Measurements from ENCODE around the gene METTL4. TPM values are rescaled to one million over a fixed set of nuclear protein-coding genes. Genes with fewer than 3 reads are reported as not detected.

Gene METTL4, protein sequence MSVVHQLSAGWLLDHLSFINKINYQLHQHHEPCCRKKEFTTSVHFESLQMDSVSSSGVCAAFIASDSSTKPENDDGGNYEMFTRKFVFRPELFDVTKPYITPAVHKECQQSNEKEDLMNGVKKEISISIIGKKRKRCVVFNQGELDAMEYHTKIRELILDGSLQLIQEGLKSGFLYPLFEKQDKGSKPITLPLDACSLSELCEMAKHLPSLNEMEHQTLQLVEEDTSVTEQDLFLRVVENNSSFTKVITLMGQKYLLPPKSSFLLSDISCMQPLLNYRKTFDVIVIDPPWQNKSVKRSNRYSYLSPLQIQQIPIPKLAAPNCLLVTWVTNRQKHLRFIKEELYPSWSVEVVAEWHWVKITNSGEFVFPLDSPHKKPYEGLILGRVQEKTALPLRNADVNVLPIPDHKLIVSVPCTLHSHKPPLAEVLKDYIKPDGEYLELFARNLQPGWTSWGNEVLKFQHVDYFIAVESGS
- total RNA-seq = 10 to 100 TPM; 11.2 to 17.5 TPM
- 17.5 TPM for polyA plus RNA-seq (2013, experiment 1 of 2)
- 17.3 TPM for polyA plus RNA-seq (2013, experiment 2 of 2)
- long read RNA-seq, experiment 1, partial matches to known transcripts = 6 of 7 reads
- long read RNA-seq, experiment 1, other reads (novel, unspliced or antisense) = 0 of 7 reads
- long read RNA-seq, experiment 2, transcript METTL4-203 (9 exons, 2,742 nt) = major isoform, 9 of 28 reads
- long read RNA-seq, experiment 2, partial matches to known transcripts = 4 of 28 reads
- long read RNA-seq, experiment 2, other reads (novel, unspliced or antisense) = 14 of 28 reads
- long read RNA-seq, experiment 3, transcript METTL4-203 (9 exons, 2,742 nt) = major isoform, 31 of 40 reads
- long read RNA-seq, experiment 3, partial matches to known transcripts = 1 of 40 reads
- long read RNA-seq, experiment 3, other reads (novel, unspliced or antisense) = 8 of 40 reads
- long read RNA-seq, experiment 4, transcript METTL4-203 (9 exons, 2,742 nt) = major isoform, 5 of 7 reads
- long read RNA-seq, experiment 4, partial matches to known transcripts = 2 of 7 reads
- long read RNA-seq, experiment 4, other reads (novel, unspliced or antisense) = 0 of 7 reads

DNA sequence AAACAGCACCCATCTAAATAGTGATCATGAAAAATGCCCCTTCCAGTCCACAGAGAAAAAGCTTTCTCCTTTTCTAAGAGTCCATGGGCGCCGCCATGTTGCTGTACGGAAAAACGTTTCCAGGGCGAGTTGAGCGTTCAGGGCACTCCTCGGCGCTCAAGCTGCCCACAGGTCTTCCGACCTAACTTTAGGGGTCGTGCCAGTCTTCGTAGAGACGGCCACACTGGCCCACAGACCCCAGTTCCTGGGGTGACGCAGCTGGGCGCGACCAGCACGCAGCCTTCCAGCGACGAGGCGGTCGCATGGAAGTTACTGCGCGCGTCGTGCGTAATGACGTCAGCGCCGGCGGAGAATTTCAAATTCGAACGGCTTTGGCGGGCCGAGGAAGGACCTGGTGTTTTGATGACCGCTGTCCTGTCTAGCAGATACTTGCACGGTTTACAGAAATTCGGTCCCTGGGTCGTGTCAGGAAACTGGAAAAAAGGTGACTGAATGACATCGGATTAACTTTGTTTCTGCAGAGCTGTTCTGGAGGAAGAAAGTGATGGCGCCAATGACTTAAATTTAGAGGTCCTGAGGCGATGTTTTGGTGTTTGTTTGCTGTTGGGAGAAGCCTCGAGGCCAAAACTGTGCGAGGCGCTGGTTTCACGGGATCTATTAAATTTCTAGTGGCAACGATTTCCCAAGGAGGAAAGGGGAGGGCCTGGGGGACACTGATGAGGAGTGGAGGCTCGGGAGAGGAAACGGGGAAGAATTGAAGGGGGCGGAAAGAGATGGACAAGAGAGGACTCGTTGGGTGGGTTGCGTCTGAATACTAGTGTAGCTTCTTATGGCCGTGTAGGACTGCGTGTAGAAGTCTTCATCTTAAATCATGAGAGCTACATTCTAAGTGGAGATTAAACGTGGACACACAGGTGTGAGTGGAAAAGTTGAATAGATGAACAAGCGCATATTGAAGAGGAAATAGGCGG lies at the start of gene METTL4, which contains the start of gene NDC80:
Gene METTL4 (minus strand): TSS at position 306 of the 971 bp plus-strand sequence. CDS start 4,289 bp downstream, outside the sequence.
Gene NDC80 (plus strand): TSS at position 358 of the 971 bp plus-strand sequence. CDS start 1,429 bp downstream, outside the sequence.
- H3K27ac Mint-ChIP-seq = peak within 1 kb of the TSS; percentile 99
- peaks cover 26% of the 10 kb centered on the region for H3K36me3 ChIP-seq (ENCODE audit: control insufficient read depth, insufficient read depth, low read length)
- TF ChIP-seq, protein P1, sequence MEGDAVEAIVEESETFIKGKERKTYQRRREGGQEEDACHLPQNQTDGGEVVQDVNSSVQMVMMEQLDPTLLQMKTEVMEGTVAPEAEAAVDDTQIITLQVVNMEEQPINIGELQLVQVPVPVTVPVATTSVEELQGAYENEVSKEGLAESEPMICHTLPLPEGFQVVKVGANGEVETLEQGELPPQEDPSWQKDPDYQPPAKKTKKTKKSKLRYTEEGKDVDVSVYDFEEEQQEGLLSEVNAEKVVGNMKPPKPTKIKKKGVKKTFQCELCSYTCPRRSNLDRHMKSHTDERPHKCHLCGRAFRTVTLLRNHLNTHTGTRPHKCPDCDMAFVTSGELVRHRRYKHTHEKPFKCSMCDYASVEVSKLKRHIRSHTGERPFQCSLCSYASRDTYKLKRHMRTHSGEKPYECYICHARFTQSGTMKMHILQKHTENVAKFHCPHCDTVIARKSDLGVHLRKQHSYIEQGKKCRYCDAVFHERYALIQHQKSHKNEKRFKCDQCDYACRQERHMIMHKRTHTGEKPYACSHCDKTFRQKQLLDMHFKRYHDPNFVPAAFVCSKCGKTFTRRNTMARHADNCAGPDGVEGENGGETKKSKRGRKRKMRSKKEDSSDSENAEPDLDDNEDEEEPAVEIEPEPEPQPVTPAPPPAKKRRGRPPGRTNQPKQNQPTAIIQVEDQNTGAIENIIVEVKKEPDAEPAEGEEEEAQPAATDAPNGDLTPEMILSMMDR (conservative IDR thresholded peaks at IDR 0.05) = no peak
- H3K4me3 ChIP-seq (ENCODE audit: low read length) = peak within 1 kb of the TSS; percentile 95
- peak within 1 kb of the TSS; percentile 95 for H3K27ac ChIP-seq (ENCODE audit: low read depth, low read length)
- 0 to 1% methylated on average over 49 to 55 of the region's 55 CpGs for WGBS, 2 experiments (ENCODE audit: insufficient coverage in 1 of 2, insufficient read length in 1 of 2)
- DNase-seq = peak; percentile 95
- H3K9ac ChIP-seq (ENCODE audit: extremely low read depth, low read length, poor library complexity, severe bottlenecking) = peak within 1 kb of the TSS; percentile 97
- H3K4me1 ChIP-seq (ENCODE audit: control insufficient read depth, insufficient read depth, low read length) = peaks cover 4% of the 10 kb centered on the region
- peaks cover 23% of the 10 kb centered on the region for H3K4me1 Mint-ChIP-seq
- H3K27me3 Mint-ChIP-seq (ENCODE audit: insufficient read depth) = no peaks in the 10 kb centered on the region
- peaks cover 4% of the 10 kb centered on the region for H3K9me3 ChIP-seq (ENCODE audit: control insufficient read depth, low read length)
- no peaks in the 10 kb centered on the region for H3K9me3 Mint-ChIP-seq
- H3K36me3 Mint-ChIP-seq (ENCODE audit: low read depth) = peaks cover 17% of the 10 kb centered on the region
- no peaks in the 10 kb centered on the region for H3K27me3 ChIP-seq (ENCODE audit: control insufficient read depth, insufficient read depth, low read length, poor library complexity, severe bottlenecking)
- peak within 1 kb of the TSS; percentile 94 for H3K4me3 Mint-ChIP-seq

DNA sequence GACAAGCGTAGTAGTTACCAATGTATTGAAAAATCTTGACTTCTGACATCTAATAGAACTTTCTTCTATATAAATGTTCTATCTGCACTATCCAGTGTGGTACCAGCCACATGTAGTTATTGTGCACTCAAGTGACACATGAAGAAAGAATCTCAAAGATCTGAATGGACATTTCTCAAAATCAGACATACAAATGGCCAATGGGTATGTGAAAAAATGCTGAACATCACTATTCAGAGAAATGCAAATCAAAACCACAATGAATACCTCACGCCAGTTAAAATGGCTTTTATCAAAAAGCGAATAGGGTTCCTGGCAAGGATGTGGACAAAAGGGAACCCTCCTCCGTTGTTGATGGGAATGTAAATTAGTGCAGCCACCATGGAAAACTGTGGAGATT lies 46.7 kb upstream of the METTL4 start:
- Mint-ChIP-seq H3K4me1 (no peaks in the 10 kb centered on the region), H3K36me3 (ENCODE audit: low read depth) (peaks cover 23% of the 10 kb centered on the region), H3K9me3 (no peaks in the 10 kb centered on the region), H3K4me3 (no peak overlapping the region), H3K27ac (no peak overlapping the region), H3K27me3 (ENCODE audit: insufficient read depth) (no peaks in the 10 kb centered on the region)
- H3K27me3 ChIP-seq (ENCODE audit: control insufficient read depth, insufficient read depth, low read length, poor library complexity, severe bottlenecking) = no peaks in the 10 kb centered on the region
- H3K27ac ChIP-seq (ENCODE audit: low read depth, low read length) = peak overlapping the region; percentile 64
- peaks cover 9% of the 10 kb centered on the region for H3K9me3 ChIP-seq (ENCODE audit: control insufficient read depth, low read length)
- no peak overlapping the region for H3K9ac ChIP-seq (ENCODE audit: extremely low read depth, low read length, poor library complexity, severe bottlenecking)
- no peak for DNase-seq
- H3K4me1 ChIP-seq (ENCODE audit: control insufficient read depth, insufficient read depth, low read length) = no peaks in the 10 kb centered on the region
- TF ChIP-seq, protein P1 (conservative IDR thresholded peaks at IDR 0.05) = no peak
- H3K36me3 ChIP-seq (ENCODE audit: control insufficient read depth, insufficient read depth, low read length) = peaks cover 31% of the 10 kb centered on the region
- H3K4me3 ChIP-seq (ENCODE audit: low read length) = no peak overlapping the region
- WGBS, 2 experiments (ENCODE audit: insufficient coverage in 1 of 2, insufficient read length in 1 of 2) = 96% methylated on average over 3 of the region's 4 CpGs; no CpG with 5 or more reads in 1 of the 2 experiments

Measured in endodermal cell (in vitro differentiated cells).